ENCODE measurements around the gene RGS3. TPM values are rescaled to one million over a fixed set of nuclear protein-coding genes. Genes with fewer than 3 reads are reported as not detected.

RGS3 gene
- total and polyA plus RNA-seq, 10 of the 15 experiments (the other 5 are each of a cell fraction or from before 2014, with no cell fraction given): 2.9 to 138 (median 28.8) TPM

DNA sequence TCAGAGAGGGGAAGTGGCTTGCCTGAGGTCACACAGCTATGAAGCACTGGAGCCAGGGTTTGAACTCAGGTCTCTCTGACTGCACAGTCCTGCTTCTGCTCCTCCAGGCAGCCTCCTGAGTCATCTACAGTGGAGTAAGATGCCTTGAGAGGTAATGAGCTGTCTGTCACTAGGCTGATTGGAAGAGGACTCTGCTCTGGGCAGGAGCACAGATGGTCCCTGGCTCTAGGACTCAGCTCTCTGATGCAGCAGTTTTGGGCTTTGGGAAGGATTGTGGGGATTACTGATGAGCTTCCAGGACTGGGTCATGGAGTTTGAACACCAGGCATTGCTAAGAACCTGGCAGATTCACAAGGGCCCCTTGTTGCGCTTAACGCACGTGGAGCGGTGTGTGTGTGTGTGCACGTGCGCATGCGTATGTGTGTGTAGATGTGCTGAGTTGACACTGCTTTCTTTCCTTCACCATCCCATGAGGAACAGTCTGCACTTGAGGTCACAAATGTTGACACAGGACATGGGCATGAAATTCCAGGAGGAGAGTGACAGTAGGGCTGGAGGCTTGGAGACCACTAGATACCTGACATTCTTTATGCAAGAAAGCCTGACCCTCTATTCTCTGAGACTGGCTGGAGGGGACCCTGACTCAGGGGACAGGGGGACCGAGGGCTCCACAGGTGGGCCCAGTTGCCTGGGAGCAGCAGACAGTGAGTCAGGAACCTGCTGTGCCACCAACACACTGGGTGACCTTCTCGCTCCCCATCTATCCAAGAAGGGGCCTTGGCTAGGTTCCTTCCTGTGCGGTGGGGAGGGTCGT lies 170.5 kb downstream of the RGS3 start:
- ChIA-PET SMC1A (ENCODE audit: uncharacterized antibody, unreplicated experiment) (interaction anchor here (1.2 to 2.4 kb wide), 2 partner anchors 21 kb away, joined by 3 to 8 read pairs; no protein-coding TSS in a partner anchor), POLR2A (no interaction called here), RAD21 (ENCODE audit: unreplicated experiment) (no interaction called here), CTCF (no interaction called here)
- Histone ChIP-seq H3K9me3 (replicated peaks; ENCODE audit: control insufficient read depth, insufficient read depth, low read length) (no peaks in the 10 kb centered on the region), H3K36me3 (ENCODE audit: control insufficient read depth in 2 of 2, insufficient read depth in 2 of 2, low read length in 1 of 2) (no peaks in the 10 kb centered on the region), H2AFZ (ENCODE audit: control insufficient read depth, low read depth, low read length) (no peak overlapping the region), H3K9ac (ENCODE audit: control insufficient read depth, insufficient read depth, low read length) (no peak overlapping the region), H3K27ac (ENCODE audit: control insufficient read depth, insufficient read depth) (no peak overlapping the region), H4K20me1 (ENCODE audit: control insufficient read depth, insufficient read depth) (no peaks in the 10 kb centered on the region), H3K27me3 (replicated peaks in 1 of 2; ENCODE audit: control insufficient read depth in 2 of 2, insufficient read depth in 2 of 2, low read length in 1 of 2) (no peaks in the 10 kb centered on the region; a peak in 1 of 4 replicates), H3K4me2 (ENCODE audit: control insufficient read depth, insufficient read depth) (no peak overlapping the region), H3K4me1 (ENCODE audit: control insufficient read depth, insufficient read depth, low read length) (no peaks in the 10 kb centered on the region), H3K79me2 (ENCODE audit: control insufficient read depth, insufficient read depth, low read length) (no peaks in the 10 kb centered on the region), H3K4me3 (no peak overlapping the region)
- TF ChIP-seq, protein P1, sequence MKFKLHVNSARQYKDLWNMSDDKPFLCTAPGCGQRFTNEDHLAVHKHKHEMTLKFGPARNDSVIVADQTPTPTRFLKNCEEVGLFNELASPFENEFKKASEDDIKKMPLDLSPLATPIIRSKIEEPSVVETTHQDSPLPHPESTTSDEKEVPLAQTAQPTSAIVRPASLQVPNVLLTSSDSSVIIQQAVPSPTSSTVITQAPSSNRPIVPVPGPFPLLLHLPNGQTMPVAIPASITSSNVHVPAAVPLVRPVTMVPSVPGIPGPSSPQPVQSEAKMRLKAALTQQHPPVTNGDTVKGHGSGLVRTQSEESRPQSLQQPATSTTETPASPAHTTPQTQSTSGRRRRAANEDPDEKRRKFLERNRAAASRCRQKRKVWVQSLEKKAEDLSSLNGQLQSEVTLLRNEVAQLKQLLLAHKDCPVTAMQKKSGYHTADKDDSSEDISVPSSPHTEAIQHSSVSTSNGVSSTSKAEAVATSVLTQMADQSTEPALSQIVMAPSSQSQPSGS (IDR thresholded peaks at IDR 0.05; ENCODE audit: low read length): no peak
- TF ChIP-seq, protein P2, sequence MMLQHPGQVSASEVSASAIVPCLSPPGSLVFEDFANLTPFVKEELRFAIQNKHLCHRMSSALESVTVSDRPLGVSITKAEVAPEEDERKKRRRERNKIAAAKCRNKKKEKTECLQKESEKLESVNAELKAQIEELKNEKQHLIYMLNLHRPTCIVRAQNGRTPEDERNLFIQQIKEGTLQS (IDR thresholded peaks at IDR 0.05; ENCODE audit: borderline replicate concordance, extremely low read depth, low read depth, low read length): no peak
- TF ChIP-seq MTA2 (IDR thresholded peaks at IDR 0.05; ENCODE audit: low read depth): no peak
- no peak for TF ChIP-seq CREM (IDR thresholded peaks at IDR 0.05; ENCODE audit: low read depth)
- TF ChIP-seq FOS (IDR thresholded peaks at IDR 0.05; ENCODE audit: borderline replicate concordance, extremely low read depth, insufficient read length): no peak
- TF ChIP-seq JUND (IDR thresholded peaks at IDR 0.05; ENCODE audit: low read depth, low read length): no peak
- no peak for TF ChIP-seq HDGF (IDR thresholded peaks at IDR 0.05)
- TF ChIP-seq, protein P3, sequence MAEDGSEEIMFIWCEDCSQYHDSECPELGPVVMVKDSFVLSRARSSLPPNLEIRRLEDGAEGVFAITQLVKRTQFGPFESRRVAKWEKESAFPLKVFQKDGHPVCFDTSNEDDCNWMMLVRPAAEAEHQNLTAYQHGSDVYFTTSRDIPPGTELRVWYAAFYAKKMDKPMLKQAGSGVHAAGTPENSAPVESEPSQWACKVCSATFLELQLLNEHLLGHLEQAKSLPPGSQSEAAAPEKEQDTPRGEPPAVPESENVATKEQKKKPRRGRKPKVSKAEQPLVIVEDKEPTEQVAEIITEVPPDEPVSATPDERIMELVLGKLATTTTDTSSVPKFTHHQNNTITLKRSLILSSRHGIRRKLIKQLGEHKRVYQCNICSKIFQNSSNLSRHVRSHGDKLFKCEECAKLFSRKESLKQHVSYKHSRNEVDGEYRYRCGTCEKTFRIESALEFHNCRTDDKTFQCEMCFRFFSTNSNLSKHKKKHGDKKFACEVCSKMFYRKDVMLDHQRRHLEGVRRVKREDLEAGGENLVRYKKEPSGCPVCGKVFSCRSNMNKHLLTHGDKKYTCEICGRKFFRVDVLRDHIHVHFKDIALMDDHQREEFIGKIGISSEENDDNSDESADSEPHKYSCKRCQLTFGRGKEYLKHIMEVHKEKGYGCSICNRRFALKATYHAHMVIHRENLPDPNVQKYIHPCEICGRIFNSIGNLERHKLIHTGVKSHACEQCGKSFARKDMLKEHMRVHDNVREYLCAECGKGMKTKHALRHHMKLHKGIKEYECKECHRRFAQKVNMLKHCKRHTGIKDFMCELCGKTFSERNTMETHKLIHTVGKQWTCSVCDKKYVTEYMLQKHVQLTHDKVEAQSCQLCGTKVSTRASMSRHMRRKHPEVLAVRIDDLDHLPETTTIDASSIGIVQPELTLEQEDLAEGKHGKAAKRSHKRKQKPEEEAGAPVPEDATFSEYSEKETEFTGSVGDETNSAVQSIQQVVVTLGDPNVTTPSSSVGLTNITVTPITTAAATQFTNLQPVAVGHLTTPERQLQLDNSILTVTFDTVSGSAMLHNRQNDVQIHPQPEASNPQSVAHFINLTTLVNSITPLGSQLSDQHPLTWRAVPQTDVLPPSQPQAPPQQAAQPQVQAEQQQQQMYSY (CRISPR knock-in tag; IDR thresholded peaks at IDR 0.05): no peak
- 57% methylated on average over 11 of the region's 11 CpGs for WGBS (ENCODE audit: insufficient coverage, insufficient replicate concordance, low lambda C conversion rate, missing lambda C conversion rate)
- no TSS peak for BruUV-seq (replicated peaks)
- in situ Hi-C loops (cut with MboI): no loop called here
- FAIRE-seq (no peak), ATAC-seq (no peak), DNase-seq (ENCODE audit: low read depth, low spot score) (no peak)
- intact Hi-C loops (cut with micrococcal nuclease; ENCODE audit: unreplicated experiment): no loop called here

Measured in GM12878 (cell line).